Cerebellar nuclear complex (tissue), 1 donor: Measurements from ENCODE around the gene METTL21A.

ENCODE experiments used
- DNase-seq, 2 experiments: peaks; one replicate each; lab custom pipeline; 2025; lab: John Stamatoyannopoulos, UW

Gene METTL21A

DNA sequence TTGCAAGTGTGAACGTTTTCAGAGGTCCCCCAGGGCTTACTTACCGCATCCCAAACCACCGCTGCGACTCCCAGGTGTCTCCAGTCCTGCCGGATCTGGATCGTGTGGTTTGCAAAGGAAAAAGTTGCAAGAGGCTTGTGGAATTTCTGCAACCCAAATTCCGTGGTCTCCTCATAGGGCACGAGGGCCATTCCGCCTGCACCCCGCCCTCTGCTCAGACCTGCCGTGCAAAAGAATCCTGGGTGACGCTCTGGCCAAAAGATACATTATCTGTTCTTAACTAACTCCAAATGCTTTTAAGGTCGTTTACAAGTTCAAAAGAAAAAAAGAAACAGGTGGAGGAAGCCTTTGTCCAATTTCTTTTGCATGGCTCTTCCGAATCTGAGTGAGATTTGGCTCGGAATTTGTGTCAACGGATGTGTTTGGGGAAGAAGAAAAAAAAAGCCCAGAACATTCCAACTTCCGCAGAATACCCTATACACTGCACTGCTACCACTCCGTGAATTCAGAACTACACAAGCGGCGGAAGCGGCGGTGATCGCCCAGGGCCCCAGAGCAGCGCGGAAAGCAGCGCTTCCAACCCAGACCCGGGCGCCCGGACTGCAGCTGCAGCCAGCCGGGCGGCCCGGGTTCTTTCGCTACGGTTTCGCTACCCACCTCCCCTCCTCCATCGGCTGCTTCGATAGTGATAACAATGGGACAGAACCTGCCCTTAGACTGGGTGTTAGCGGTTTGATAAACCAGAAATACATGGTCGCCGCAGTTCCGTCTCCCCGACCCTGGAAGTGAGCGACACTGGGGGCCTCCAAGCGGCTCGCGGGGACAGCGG lies 795 bp downstream of the METTL21A start:
- no peak for DNase-seq

DNA sequence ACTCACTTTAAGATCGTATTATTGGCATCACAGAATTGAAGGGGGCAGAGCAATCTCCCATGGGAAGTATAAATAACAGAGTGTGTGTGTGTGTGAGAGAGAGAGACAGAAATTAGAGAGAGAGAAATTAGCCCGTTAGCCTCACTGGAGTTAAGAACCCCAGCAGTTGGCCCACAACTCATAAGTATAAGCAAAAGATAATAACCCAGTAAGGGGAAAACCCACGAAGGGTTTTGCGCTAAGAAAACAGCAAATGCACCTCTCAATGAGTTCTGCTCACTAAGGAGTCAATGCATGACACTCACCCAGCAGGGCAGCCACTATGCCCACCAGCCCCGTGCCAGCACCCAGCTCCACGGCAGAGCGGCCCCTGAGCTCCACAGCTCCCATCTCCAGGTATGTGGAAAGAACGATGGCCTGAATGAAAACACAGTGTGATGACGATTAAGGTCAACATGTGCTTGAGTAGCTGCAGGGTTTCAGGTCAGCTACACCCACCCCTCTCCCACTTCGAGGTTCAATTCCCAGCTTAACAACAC lies 3.6 kb downstream of the METTL21A start:
- no peak for DNase-seq

DNA sequence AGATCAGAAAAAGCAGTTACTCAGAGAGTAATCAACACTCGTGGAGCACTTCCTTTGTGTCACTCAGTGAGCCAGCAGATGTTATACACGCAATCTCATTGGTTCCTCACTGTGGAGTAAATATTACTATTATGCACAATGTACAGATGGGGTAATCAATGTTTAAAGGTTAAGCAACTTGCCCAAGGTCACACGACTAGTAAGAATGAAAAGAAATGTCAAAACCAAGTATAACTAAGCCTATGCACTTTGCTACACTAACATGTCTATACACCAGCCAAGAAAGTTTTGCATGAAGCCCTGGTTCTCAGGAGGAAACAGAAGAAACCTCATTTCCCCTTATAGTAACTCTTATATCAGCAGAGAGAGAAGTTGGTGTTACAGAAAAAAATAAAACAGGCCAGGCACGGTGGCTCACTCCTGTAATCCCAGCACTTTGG lies 5.4 kb downstream of the METTL21A start:
- DNase-seq: no peak

DNA sequence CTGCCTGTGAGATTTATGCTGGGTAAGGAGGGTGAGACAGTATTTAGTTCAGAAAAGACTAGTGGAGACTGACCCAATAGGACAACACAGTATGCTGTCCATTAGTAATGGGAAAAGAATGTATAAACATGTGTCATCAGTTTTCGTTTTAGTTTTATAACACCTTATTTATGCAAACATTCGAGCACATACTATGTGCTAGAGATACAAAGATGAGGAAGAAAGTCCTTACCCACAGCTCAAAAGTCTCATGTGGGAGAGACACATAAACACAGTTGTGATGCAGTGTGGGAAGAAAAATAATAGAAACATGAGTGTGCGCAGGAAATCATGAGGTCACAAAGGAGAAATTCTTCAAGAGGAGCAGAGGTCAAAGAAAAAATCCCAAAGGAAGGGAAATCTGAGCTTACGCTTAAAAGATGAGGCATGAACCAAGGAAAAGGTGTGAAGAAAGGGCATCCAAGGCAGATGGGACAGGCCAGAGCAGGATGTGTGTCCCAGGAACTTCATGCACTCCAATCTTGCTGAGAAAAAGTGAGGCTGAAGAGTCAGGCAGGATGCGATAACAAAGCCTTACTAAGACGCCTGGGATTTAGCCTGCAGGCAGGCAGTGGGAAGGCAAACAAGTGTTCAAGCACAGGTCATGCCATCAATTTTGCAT lies 8.1 kb downstream of the METTL21A start:
- DNase-seq: no peak

DNA sequence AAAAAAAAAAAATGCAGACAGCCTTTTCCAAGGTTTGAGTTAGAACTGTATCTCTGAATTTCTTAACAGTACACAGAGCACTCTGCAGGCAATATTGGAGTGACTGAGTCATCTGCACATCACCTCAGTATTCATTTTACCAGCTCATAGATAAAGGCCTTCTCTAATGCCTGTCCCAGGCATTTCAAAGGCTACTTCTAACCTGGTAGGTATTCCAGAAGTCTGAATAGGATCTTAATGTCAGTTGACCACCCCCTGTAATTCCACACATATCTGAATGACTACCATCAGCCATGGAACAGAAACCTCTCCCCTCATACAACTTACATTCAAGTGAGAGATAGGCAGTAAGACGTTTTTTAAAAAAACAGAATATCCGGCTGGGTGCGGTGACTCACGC lies 9.0 kb downstream of the METTL21A start:
- DNase-seq: no peak

DNA sequence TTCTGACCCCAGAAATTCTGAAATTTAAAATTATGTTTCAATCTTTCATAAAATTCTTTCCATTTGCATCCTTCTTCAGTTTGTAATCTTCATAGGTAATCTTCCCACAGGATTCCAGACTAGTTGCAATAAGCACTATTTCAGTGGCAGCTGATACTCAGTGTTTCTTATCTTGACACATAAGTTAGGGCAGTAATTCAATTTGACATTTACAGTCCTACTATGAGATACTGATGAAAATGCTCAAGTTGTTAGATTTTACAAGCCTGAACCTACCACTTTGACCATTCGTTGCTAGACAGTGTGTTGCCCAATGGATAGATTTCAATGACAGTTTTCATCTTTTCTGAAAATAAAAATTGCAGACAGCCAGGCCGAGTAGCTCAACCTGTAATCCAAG lies 10.4 kb downstream of the METTL21A start:
- DNase-seq: no peak

DNA sequence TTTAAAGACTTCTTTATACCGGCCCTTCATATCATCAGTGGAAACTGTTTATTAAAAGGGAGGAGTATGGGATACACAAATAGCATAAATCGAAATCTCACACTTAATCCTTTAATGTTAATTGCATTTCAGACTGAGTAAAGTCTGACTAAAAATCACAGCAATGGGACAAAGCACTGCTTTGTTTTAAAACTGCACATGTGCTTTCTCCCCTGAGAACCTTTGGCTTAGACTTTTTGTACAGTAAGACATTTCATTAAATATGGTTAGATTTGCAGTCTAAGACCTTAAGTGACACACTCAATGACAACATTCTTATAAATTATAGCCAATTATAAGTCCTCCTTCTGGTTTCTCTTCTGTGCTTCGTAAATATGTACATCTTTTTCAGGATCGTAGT lies 12.5 kb downstream of the METTL21A start:
- no peak for DNase-seq

DNA sequence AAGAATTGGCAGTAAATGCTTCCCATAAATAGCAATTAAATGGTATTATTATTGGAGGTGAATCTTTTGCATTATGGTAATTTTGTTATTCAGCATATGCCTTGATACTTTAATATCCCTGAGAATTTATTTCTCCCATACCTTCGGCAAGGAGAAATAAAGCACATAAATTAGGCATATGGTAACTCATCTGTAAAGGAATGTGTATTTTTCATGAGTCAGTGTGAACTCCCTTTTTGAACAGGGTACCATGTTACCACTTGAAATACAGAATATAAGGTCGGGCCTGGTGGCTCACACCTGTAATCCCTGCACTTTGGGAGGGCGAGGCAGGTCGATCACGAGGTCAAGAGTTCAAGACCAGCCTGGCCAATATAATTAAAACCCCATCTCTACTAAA lies 18.4 kb downstream of the METTL21A start:
- DNase-seq: no peak

DNA sequence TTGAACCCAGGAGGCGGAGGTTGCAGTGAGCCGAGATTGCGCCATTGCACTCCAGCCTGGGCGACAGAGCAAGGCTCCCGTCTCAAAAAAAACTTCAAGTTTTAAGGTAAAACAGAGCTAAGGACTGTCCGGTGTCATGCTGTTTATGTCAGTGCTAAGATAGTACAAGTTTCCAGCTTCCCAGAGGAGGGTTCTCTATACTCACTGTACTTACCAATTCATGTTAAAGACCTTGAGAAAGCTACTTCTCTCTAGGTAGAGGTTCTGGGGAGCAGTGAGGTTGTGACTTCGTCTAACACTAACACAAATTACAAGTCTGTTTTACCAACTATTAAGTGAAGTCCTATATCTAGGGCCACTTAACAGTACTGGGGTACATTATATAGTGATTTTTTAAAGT lies 18.8 kb downstream of the METTL21A start:
- no peak for DNase-seq

DNA sequence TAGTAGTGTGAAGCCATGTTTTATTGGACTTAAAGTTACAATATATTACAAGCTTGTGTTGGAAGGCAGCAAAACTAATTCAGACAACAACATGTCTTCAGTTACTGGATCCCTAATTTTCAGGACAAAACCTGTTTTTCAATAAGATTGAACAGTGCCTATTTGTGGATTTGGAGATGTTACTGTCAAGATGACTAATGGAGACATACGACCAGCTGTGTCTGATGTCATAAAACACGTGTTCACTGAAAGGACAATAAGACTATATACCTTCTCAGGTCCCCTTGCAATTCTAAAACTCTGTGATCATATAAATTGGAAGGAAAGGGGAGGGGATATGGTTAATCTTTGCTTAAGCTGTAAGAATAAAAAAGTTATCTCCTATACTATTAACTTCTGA lies 21.7 kb downstream of the METTL21A start:
- no peak for DNase-seq

DNA sequence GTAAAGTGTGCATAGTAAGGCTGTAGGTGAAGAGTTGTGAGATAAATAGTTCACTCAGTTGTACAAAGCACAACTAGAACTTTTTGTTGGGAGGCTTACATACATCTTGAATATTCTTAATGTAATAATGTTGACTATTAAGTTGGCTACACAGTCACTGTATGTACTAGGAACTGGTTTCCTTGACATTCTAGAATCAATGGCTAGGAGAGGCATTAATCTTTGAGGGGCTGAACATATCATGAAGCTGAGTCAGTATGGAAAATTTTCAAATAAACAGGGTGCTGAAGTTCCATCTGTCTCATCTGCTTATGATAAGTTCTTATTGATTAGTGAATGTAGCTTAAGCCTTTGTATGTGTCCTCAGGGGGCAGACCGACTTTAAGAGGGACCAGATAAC lies 23.4 kb downstream of the METTL21A start:
- DNase-seq: no peak

DNA sequence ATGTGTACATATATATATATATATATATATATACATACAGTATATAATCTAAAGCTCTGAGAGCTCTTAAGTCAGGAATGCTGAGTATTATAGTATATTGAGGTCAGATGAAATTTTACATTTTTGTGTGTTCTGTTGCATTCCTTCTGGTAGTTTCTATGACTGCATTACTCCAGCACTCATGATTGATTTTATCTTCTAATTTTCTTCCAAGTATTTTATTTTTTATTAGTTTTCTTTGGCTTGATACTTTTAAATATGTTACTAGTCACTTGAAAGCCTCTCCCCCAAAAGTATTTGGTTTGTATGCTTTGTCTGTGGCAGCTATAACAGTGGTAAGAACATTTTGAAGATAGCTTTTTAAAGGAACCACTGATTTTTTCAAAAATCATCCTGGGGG lies 25.0 kb downstream of the METTL21A start:
- no peak for DNase-seq

DNA sequence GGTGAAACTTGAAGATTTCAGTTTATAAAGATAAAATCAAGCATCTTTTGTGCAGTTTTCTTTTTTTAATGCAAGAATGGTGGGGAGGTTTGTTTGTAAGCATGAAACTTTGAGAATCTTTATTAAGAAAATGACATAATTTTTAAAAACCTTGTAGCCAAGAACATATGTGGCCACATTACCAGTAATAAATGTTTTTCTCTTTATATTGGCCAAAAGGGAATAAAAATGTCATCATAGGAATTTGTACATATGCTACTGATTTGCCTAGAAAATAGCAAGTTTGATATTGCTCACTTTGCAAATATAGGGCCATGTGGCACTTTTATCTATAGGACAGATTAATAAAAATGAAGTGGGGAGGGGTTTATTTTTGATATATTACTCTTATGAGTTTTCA lies 25.6 kb downstream of the METTL21A start:
- no peak for DNase-seq

DNA sequence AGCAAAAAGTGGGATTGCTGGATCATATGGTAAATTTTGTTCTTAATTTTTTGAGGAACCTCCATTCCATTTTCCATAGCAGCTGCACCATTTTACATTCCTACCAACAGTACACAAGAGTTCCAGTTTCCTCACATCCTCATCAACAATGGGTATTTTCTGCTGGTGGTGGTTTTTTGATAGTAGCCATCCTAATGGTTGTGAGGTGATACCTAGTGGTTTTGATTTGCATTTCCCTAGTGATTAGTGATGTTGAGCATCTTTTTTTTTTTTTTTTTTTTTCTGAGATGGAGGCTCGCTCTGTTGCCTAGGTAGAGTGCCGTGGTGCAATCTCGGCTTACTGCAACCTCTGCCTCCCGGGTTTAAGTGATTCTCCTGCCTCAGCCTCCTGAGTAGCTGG lies 30.5 kb downstream of the METTL21A start:
- no peak for DNase-seq

DNA sequence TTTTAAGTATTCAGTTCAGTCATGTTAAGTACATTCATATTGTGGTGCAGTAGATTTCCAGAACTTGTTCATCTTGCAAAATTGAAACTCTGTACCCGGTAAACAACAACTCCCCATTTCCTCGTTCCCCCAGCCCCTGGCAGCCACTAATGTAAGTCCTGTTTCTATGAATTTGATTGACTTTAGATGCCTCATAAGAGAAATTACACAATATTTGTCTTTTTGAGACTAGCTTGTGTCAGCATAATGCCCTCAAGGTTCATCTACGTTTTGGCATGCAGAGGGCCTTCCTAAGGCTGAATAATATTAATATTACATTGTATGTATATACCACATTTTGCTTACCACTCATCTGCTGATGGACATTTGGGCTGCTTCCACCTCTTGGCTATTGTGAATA lies 30.9 kb downstream of the METTL21A start:
- DNase-seq: no peak

DNA sequence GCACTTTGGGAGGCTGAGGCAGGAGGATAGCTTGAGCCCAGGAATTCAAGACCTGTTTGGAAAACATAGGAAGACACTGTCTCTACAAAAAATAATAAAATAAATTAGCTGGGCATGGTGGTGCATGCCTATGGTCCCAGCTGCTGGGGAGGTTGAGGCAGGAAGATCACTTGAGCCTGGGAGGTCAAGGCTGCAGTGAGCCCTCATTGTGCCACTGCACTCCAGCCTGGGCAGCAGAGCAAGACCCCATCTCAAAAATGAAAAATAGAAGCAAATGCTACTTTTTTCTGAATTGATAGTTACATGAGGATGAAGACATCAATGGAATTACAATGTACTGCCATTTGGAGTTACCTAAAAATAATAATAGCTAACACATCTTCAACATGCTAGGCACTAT lies 31.9 kb downstream of the METTL21A start:
- DNase-seq: no peak

DNA sequence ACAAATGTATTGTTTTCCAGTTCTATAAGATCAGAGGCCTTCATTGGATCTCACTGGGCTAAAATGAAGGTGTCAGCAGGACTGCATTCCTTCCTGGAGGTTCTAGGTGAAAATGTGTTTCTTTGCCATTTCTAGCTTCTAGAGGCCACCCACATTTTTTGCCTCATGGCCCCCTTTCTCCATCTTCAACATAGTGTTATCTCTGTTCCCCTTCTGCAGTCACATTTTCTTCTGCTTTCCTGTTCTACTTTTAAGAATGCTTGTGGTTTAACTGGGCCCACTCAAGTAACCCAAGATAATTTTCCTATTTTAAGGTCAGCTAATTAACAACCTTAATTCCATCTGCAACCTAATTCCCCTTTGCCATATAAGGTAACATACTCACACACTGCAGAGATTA lies 36.1 kb downstream of the METTL21A start:
- no peak for DNase-seq

DNA sequence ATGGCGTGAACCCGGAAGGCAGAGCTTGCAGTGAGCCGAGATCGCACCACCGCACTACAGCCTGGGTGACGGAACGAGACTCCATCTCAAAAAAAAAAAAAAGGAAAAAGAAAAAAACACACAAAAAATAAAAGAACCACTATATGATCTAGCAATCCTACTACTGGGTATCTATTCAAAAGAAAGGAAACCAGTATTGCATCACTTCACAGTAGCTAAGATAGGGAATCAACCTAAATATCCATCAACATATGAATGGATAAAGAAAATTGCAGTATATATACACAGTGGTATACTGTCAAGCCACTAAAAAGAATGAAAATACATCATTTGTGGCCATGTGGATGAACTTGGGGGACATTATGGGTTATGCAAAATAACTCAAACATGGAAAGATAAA lies 37.9 kb downstream of the METTL21A start:
- no peak for DNase-seq

DNA sequence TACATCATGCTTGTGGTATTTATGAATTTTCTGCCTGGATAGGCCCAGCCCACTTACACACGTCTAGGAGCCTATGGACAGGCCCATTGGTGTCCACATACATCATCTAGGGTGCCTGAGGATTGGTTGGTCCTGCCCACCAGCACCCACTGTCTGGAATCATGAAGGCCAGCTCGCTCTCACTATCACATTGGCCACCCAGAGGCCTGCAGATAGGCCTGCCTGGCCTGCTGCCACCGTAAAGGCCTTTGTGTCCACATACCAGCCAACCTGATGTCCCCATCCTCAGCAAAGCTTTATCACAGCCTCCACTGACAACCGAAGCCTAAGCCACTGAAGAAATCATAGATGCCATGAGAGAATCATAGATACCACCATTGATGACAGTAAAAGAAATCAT lies 40.2 kb downstream of the METTL21A start:
- DNase-seq: no peak

DNA sequence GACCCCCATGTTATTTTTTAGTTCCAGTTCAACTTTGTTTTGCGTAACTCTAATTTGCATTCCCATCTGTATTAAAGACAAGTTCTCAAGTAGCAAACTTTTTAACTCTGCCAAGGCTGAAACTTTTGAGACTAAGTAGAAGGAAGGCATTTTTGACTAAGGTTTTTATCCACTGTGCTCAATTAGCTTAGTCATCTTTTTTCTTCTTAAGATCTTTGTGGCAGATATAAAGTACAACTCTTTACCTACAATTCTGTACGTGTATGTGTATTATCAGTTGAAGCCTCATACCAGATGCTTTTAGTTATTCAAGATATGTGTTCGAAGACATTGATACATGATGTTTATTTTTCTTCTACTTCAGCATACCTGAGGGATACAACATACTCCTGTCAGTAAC lies 53.8 kb downstream of the METTL21A start:
- DNase-seq: no peak

DNA sequence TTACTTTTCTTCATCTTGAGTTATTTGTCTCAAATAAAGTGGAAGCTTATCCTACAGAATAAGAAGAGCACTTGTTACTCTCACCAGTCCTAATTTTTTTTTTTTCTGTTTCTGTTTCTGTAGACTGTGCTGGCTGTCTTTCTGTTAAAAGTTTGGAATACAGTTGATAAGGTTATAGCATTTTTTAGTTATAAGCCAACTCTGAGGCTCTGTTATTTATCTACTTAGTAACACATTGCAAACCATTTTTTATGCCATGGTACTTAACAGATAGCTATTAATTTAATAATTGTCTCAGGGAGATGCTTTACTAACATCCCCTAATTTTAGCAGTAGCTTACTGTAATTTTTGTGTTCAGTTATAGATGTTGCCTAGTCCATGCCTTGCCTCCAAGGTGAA lies 57.5 kb downstream of the METTL21A start:
- DNase-seq: no peak

DNA sequence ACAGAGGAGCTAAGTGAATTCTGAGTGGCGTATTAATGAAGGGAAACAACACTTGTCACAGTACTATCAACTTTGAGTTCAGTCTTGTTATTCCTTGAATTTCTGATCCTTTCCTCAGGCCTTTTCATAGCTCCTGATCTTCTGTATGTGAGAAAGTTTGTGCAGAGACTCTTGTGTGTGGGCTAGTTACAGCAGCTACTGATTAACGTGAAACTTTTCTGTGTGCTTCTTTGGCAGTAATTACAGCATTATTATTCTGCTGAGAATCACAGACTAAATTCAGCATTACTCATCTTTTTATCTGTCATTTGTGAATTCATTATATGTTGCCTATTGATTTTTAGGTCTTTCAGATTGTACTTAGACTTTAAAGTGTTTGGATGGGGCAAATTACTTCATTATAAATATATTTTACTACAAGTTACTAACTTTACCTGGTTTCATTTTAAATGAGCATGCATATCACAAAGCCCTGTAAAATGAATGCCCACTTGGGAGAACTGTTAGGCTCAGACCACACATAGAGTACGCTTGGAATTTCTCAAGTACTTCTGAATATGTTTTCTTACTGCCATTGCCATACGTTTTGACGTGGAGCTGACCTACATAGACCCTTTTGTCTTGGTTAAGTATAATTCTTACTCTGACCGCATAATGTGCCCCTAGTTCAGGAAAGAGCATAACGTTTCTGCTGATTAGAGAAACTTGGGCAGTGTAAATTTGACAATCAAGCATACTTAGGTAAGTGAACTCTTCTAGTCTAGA lies 59.3 kb downstream of the METTL21A start:
- DNase-seq: no peak
